Skeletal muscle tissue (tissue), 4 donors: ENCODE data around the gene KRTAP4-16. TPM values are rescaled to one million over a fixed set of nuclear protein-coding genes. Genes with fewer than 3 reads are reported as not detected.
"Not testable (repeated sequence)": the region's sequence is repeated elsewhere in the genome, so short reads cannot be mapped to it uniquely, and the experiment has no call there.

Source experiments
- H3K27ac ChIP-seq: one replicate; pipeline ENCODE4 v1.7.0; 2013; ENCODE audit warnings: mild to moderate bottlenecking, low read depth, low read length, inconsistent platforms
- H3K27me3 ChIP-seq, 3 donors: one replicate each; pipeline ENCODE4 v1.7.0; 2013; ENCODE audit warnings: low read length in 3 of 3; ENCODE audit not compliant: control insufficient read depth in 3 of 3, insufficient read depth in 3 of 3
- H3K36me3 ChIP-seq, 3 donors: one replicate each; pipeline ENCODE4 v1.7.0; 2013; ENCODE audit warnings: low read length in 3 of 3; ENCODE audit not compliant: control insufficient read depth in 3 of 3, insufficient read depth in 3 of 3
- H3K4me1 ChIP-seq, 3 donors: one replicate each; pipeline ENCODE4 v1.7.0; 2013; ENCODE audit warnings: low read length in 3 of 3, mild to moderate bottlenecking in 3 of 3; ENCODE audit not compliant: control insufficient read depth in 3 of 3, insufficient read depth in 3 of 3
- H3K4me3 ChIP-seq, 3 donors: one replicate each; pipeline ENCODE4 v1.7.0; 2013; ENCODE audit warnings: low read length in 3 of 3
- H3K9ac ChIP-seq, 3 donors: one replicate each; pipeline ENCODE4 v1.7.0; 2013; ENCODE audit warnings: low read length in 3 of 3, mild to moderate bottlenecking in 3 of 3, moderate library complexity in 2 of 3, low read depth in 1 of 3
- H3K9me3 ChIP-seq, 3 donors: one replicate each; pipeline ENCODE4 v1.7.0; 2013; ENCODE audit warnings: low read length in 3 of 3; ENCODE audit not compliant: control insufficient read depth in 3 of 3
- total RNA-seq: library from RNA; depleted of rRNA; stranded (reverse); fragments of >200 nt; gene quantifications from one replicate; pipeline ENCODE4 v1.2.3, GENCODE V29; 2014
- donor health status: Osteomylitis.

The KRTAP4-16 gene
- total RNA-seq, 1 donor from 2014 or later = not detected

DNA sequence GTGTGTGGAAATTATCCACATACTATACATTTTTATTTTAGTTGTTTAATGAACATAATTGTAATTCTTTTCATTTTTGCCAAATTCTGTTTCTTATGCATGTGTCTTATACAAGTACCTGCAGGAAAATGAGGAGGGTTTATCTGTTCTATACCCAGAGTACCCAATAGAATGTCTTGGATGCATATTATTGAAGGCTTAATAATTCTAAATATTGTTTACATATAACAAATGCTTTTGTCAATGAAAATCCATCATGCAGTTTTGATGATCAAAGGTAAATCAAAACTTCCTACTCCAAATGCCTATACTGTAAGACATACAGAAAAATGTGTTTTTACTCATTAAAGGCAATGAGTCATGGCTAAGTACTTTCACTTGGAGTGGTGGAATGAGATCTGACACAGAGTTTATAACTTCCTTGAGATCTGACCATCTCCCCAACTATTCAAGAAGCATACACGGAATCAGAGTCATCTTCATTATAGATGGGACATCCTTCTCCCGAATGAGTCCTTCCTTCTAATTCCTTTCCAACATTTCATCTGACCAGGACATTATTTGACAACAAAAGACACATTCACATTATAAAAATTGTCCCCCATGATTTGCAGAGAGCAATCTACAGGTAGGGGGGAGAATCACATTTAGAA, 2.5 kb upstream of the KRTAP4-16 start:
- H3K27ac ChIP-seq, H3K9me3 ChIP-seq, H3K27me3 ChIP-seq, H3K4me1 ChIP-seq, H3K36me3 ChIP-seq, H3K9ac ChIP-seq, H3K4me3 ChIP-seq: not testable (repeated sequence)

DNA sequence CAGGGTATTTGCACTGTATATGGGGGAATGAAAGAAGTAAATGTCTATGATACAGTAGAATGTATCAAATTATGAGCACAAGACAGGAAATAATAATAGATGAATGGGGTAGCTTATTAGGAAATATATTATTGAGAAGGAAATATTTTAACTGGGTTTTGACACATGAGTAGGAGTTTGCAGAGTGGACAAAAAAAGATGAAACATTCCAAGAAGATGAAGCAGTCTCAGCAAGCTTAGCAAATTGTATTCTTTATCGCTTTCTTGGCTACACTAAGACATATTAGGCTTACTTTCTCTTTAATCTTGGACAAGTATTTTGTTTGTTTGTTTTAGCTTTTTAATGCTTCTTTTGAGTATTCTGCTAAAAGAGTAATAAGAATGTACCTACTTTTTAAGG, 1.9 kb upstream of the KRTAP4-16 start:
- no peak overlapping the region for H3K4me3 ChIP-seq
- no peaks in the 10 kb centered on the region for H3K4me1 ChIP-seq
- H3K27ac ChIP-seq = no peak overlapping the region
- H3K9ac ChIP-seq = no peak overlapping the region
- H3K36me3 ChIP-seq = no peaks in the 10 kb centered on the region
- H3K9me3 ChIP-seq = no peaks in the 10 kb centered on the region
- peaks cover 0 to 4% (median 2%) of the 10 kb centered on the region in 3 donors for H3K27me3 ChIP-seq

DNA sequence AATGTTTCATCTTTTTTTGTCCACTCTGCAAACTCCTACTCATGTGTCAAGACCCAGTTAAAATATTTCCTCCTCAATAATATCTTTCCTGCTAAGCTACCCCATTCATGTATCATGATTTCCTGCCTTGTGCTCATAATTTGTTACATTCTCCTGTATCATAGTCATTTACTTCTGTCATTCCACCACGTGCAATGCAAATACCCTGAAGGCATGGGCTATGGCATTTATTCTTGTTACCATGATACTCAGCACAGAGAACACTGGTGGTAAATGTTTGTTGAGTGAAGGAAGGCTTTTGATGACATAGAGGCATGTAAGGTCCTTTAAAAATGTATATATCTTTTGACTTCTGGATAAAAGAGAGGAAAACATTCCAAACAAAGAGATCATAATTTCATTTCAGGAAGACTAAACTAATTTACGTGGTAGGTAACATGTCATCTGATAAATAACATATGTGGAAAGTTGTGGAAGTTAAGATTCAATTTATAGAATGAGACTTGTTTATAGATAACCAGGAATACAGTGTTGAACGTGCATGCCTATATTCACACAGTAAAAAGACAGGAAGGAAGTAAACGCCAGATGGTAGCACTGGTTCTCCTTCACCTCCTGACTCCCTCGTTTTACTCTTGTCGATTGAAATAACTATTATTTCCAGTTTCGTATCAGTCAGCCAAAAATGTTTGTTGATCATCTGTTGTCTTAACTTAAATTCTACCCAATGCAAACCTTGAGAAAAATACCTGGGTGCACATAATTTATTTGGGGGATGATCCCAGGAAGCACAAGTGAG, 2.1 kb downstream of the KRTAP4-16 start:
- H3K27ac ChIP-seq, H3K4me1 ChIP-seq, H3K9me3 ChIP-seq, H3K9ac ChIP-seq, H3K4me3 ChIP-seq, H3K27me3 ChIP-seq, H3K36me3 ChIP-seq: not testable (repeated sequence)

- Histone ChIP-seq H3K27me3 (peaks cover 0 to 3% (median 2%) of the 10 kb centered on the region in 3 donors), H3K4me1 (no peaks in the 10 kb centered on the region), H3K4me3 (no peak overlapping the region), H3K9ac (no peak overlapping the region), H3K36me3 (no peaks in the 10 kb centered on the region), H3K27ac (no peak overlapping the region), H3K9me3 (no peaks in the 10 kb centered on the region)
Observed at GRCh38 chr17:41098481-41098880, 3.5 kb downstream of the KRTAP4-16 start.

- H3K4me3 ChIP-seq = no peak within 1 kb of the TSS
- H3K9me3 ChIP-seq = no peaks in the 10 kb centered on the region
- peaks cover 0 to 3% (median 2%) of the 10 kb centered on the region in 3 donors for H3K27me3 ChIP-seq
- no peak within 1 kb of the TSS for H3K27ac ChIP-seq
- no peaks in the 10 kb centered on the region for H3K4me1 ChIP-seq
- H3K36me3 ChIP-seq = no peaks in the 10 kb centered on the region
- H3K9ac ChIP-seq = no peak within 1 kb of the TSS
Observed at GRCh38 chr17:41098042-41098441, 4.0 kb downstream of the KRTAP4-16 start, which contains the start of gene KRTAP4-8. KRTAP4-8 (minus strand) TSS chr17:41098142; CDS start chr17:41098084, 58 bp downstream.

GRCh38 chr17:41096055-41096454, 6.0 kb downstream of the KRTAP4-16 start:
- Histone ChIP-seq H3K36me3 (no peaks in the 10 kb centered on the region), H3K27me3 (peaks cover 0 to 3% (median 0%) of the 10 kb centered on the region in 3 donors), H3K4me3 (no peak overlapping the region), H3K9ac (no peak overlapping the region), H3K27ac (no peak overlapping the region), H3K4me1 (no peaks in the 10 kb centered on the region), H3K9me3 (no peaks in the 10 kb centered on the region)

DNA sequence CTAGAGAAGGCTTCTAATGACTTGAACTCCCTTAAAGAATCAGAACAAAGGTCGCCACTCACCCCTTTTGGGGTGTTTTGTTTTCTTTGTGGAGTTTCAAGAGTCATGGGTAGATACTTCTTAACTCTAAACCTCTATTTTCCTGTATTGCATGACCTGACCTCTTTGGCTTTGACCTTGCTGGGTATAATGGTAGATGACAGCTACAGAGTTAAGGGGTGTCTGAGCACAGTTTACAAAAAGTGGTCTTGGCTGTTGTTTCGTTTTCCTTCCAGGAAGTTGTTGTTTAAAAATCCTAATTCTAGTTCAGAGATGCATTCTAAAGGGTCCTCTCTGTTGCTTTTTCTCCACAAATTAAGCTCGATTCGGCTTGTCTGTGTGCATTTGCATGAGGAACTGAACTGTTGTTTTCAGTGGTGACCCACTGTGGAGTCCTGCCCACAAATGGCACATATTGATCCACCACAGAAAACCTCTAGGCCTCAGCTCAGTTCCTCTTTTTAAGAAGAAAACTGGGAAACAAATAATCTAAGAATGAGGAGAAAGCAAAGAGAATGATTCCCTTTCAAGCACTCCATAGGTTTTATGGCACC, 13.2 kb downstream of the KRTAP4-16 start:
- H3K9ac ChIP-seq, H3K9me3 ChIP-seq, H3K4me1 ChIP-seq, H3K4me3 ChIP-seq, H3K36me3 ChIP-seq, H3K27ac ChIP-seq, H3K27me3 ChIP-seq: not testable (repeated sequence)

- not testable (repeated sequence) for H3K9ac ChIP-seq, H3K4me3 ChIP-seq, H3K9me3 ChIP-seq, H3K27me3 ChIP-seq, H3K27ac ChIP-seq, H3K36me3 ChIP-seq, H3K4me1 ChIP-seq
Observed at GRCh38 chr17:41084100-41084856, 17.7 kb downstream of the KRTAP4-16 start, which contains the start of gene KRTAP4-7. KRTAP4-7 (plus strand) TSS chr17:41084150; CDS start chr17:41084207, 57 bp downstream.

DNA sequence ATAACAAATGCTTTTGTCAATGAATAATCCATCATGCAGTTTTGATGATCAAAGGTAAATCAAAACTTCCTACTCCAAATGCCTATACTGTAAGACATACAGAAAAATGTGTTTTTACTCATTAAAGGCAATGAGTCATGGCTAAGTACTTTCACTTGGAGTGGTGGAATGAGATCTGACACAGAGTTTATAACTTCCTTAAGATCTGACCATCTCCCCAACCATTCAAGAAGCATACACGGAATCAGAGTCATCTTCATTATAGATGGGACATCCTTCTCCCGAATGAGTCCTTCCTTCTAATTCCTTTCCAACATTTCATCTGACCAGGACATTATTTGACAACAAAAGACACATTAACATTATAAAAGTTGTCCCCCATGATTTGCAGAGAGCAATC, 18.6 kb downstream of the KRTAP4-16 start:
- H3K9me3 ChIP-seq, H3K9ac ChIP-seq, H3K4me1 ChIP-seq, H3K27me3 ChIP-seq, H3K27ac ChIP-seq, H3K36me3 ChIP-seq, H3K4me3 ChIP-seq: not testable (repeated sequence)
